HEK293 (cell line): ENCODE measurements around the gene ZFP42.

Experiments
- CTCF ChIA-PET: fragments of 350-600 bp; formaldehyde crosslinking; extraction: SDS; loops from one replicate; lab custom pipeline; 2021; ENCODE audit warnings: antibody characterized with exemption; lab: Yijun Ruan, JAX
- POLR2A ChIA-PET: fragments of 300-600 bp; formaldehyde crosslinking; extraction: SDS; loops from one replicate; lab custom pipeline; 2020; ENCODE audit warnings: antibody characterized with exemption, inconsistent platforms; lab: Yijun Ruan, JAX
- H3K27ac ChIP-seq: fragments of 200-500 bp; sonication (Bioruptor generic); 2 replicates; pipeline ENCODE4 v1.5.1; 2014; ENCODE audit warnings: low read depth, low read length, control low read depth, inconsistent platforms; ENCODE audit errors: extremely low read depth
- H3K36me3 ChIP-seq, 2 experiments: fragments of 200-500 bp in 1 of 2; sonication (Bioruptor generic) in 1 of 2; 1 replicate in 1 of 2; 2 replicates in 1 of 2; pipeline ENCODE4 v1.5.1; 2014 to 2017; ENCODE audit warnings: inconsistent platforms in 2 of 2, low read length in 2 of 2; ENCODE audit not compliant: control insufficient read depth in 2 of 2, insufficient read depth in 1 of 2
- H3K4me1 ChIP-seq: fragments of 200-500 bp; sonication (Bioruptor generic); 2 replicates; pipeline ENCODE4 v1.5.1; 2014; ENCODE audit warnings: mild to moderate bottlenecking, low read length, inconsistent platforms; ENCODE audit not compliant: control insufficient read depth, insufficient read depth
- H3K4me3 ChIP-seq: 2 replicates; pipeline ENCODE4 v1.5.1; 2011; ENCODE audit warnings: low read depth, mild to moderate bottlenecking, control low read depth, low read length, moderate library complexity
- H3K9me3 ChIP-seq: fragments of 200-500 bp; sonication (Bioruptor generic); 2 replicates; pipeline ENCODE4 v1.5.1; 2014; ENCODE audit warnings: low read depth, low read length, inconsistent platforms; ENCODE audit not compliant: control insufficient read depth, insufficient read depth
- HIC1 ChIP-seq: fragments of 450-650 bp; formaldehyde crosslinking; IDR thresholded peaks from 2 replicates; pipeline ENCODE4 v1.5.1; 2016; ENCODE audit warnings: missing biosample characterization, missing genetic modification characterization
- HOXC10 ChIP-seq: sonication (generic); formaldehyde crosslinking; IDR thresholded peaks from 2 replicates; pipeline ENCODE4 v1.8.1; 2023; ENCODE audit warnings: mild to moderate bottlenecking, missing genetic modification reagents
- IKZF3 ChIP-seq: fragments of 450-650 bp; IDR thresholded peaks from 2 replicates; pipeline ENCODE4 v1.5.0; 2018; ENCODE audit warnings: missing biosample characterization, mild to moderate bottlenecking, missing genetic modification characterization, moderate library complexity
- KLF17 ChIP-seq: fragments of 450-650 bp; formaldehyde crosslinking; IDR thresholded peaks from 2 replicates; pipeline ENCODE4 v1.5.1; 2016; ENCODE audit warnings: missing biosample characterization, missing genetic modification characterization
- KLF8 ChIP-seq: fragments of 450-650 bp; formaldehyde crosslinking; IDR thresholded peaks from 2 replicates; pipeline ENCODE4 v1.5.1; 2016; ENCODE audit warnings: missing biosample characterization, missing genetic modification characterization
- PRDM2 ChIP-seq: fragments of 450-650 bp; formaldehyde crosslinking; IDR thresholded peaks from 2 replicates; pipeline ENCODE4 v1.5.1; 2016; ENCODE audit warnings: missing biosample characterization, missing genetic modification characterization, borderline replicate concordance
- ZBTB48 ChIP-seq: fragments of 450-650 bp; formaldehyde crosslinking; IDR thresholded peaks from 2 replicates; pipeline ENCODE4 v1.5.1; 2016; ENCODE audit warnings: missing biosample characterization, missing genetic modification characterization
- ZEB2 ChIP-seq: fragments of 450-650 bp; formaldehyde crosslinking; IDR thresholded peaks from 2 replicates; pipeline ENCODE4 v1.5.1; 2016; ENCODE audit warnings: missing biosample characterization, missing genetic modification characterization
- ZNF175 ChIP-seq: fragments of 450-650 bp; formaldehyde crosslinking; IDR thresholded peaks from 2 replicates; pipeline ENCODE4 v1.5.1; 2016; ENCODE audit warnings: missing biosample characterization, missing genetic modification characterization
- ZNF223 ChIP-seq: fragments of 450-650 bp; formaldehyde crosslinking; IDR thresholded peaks from 2 replicates; pipeline ENCODE4 v1.5.1; 2016; ENCODE audit warnings: missing biosample characterization, missing genetic modification characterization
- ZNF311 ChIP-seq: fragments of 450-650 bp; formaldehyde crosslinking; IDR thresholded peaks from 2 replicates; pipeline ENCODE4 v1.5.1; 2017; ENCODE audit warnings: missing biosample characterization, missing genetic modification characterization, borderline replicate concordance
- ZNF549 ChIP-seq: fragments of 450-650 bp; IDR thresholded peaks from 2 replicates; pipeline ENCODE4 v1.5.1; 2018; ENCODE audit warnings: missing biosample characterization, missing genetic modification characterization, mild to moderate bottlenecking, inconsistent platforms, moderate library complexity
- ZNF664 ChIP-seq: fragments of 450-650 bp; formaldehyde crosslinking; IDR thresholded peaks from 2 replicates; pipeline ENCODE4 v1.5.1; 2016; ENCODE audit warnings: missing biosample characterization, missing genetic modification characterization
- ZNF701 ChIP-seq: fragments of 450-650 bp; formaldehyde crosslinking; IDR thresholded peaks from 2 replicates; pipeline ENCODE4 v1.5.1; 2016; ENCODE audit warnings: missing biosample characterization, missing genetic modification characterization
- ZNF747 ChIP-seq: fragments of 450-650 bp; formaldehyde crosslinking; IDR thresholded peaks from 2 replicates; pipeline ENCODE4 v1.5.1; 2016; ENCODE audit warnings: missing biosample characterization, missing genetic modification characterization
- ZSCAN30 ChIP-seq: fragments of 450-650 bp; IDR thresholded peaks from 2 replicates; pipeline ENCODE4 v1.5.1; 2018; ENCODE audit warnings: missing biosample characterization, mild to moderate bottlenecking, missing genetic modification characterization, moderate library complexity
- TF ChIP-seq, protein P1 (sequence below): fragments of 450-650 bp; formaldehyde crosslinking; IDR thresholded peaks from 2 replicates; pipeline ENCODE4 v1.5.1; 2016; ENCODE audit warnings: missing biosample characterization, missing genetic modification characterization
- TF ChIP-seq, protein P2 (sequence below): fragments of 450-650 bp; formaldehyde crosslinking; IDR thresholded peaks from 2 replicates; pipeline ENCODE4 v1.5.1; 2016; ENCODE audit warnings: missing biosample characterization, missing genetic modification characterization, low read depth

The ZFP42 gene

GRCh38 chr4:188012426-188012945, 16.9 kb downstream of the ZFP42 start:
- CTCF ChIA-PET = no interaction called here
- Histone ChIP-seq H3K4me1 (no peaks in the 10 kb centered on the region), H3K4me3 (no peak overlapping the region), H3K27ac (no peak overlapping the region), H3K36me3 (no peaks in the 10 kb centered on the region), H3K9me3 (no peaks in the 10 kb centered on the region)
- TF ChIP-seq, protein P1, sequence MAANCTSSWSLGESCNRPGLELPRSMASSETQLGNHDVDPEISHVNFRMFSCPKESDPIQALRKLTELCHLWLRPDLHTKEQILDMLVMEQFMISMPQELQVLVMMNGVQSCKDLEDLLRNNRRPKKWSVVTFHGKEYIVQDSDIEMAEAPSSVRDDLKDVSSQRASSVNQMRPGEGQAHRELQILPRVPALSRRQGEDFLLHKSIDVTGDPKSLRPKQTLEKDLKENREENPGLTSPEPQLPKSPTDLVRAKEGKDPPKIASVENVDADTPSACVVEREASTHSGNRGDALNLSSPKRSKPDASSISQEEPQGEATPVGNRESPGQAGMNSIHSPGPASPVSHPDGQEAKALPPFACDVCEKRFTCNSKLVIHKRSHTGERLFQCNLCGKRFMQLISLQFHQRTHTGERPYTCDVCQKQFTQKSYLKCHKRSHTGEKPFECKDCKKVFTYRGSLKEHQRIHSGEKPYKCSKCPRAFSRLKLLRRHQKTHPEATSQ (tag by site-specific recombination) = no peak
- TF ChIP-seq KLF8 (no peak), ZNF549 (tag by site-specific recombination) (no peak), ZNF664 (tag by site-specific recombination) (no peak), PRDM2 (no peak), ZNF223 (no peak), HOXC10 (CRISPR knock-in tag) (no peak), ZSCAN30 (tag by site-specific recombination) (no peak), KLF17 (no peak), HIC1 (tag by site-specific recombination) (no peak), ZNF747 (tag by site-specific recombination) (no peak), IKZF3 (tag by site-specific recombination) (no peak), ZEB2 (no peak), ZNF311 (no peak), ZNF701 (no peak), ZNF175 (tag by site-specific recombination) (no peak), ZBTB48 (no peak)
- TF ChIP-seq, protein P2, sequence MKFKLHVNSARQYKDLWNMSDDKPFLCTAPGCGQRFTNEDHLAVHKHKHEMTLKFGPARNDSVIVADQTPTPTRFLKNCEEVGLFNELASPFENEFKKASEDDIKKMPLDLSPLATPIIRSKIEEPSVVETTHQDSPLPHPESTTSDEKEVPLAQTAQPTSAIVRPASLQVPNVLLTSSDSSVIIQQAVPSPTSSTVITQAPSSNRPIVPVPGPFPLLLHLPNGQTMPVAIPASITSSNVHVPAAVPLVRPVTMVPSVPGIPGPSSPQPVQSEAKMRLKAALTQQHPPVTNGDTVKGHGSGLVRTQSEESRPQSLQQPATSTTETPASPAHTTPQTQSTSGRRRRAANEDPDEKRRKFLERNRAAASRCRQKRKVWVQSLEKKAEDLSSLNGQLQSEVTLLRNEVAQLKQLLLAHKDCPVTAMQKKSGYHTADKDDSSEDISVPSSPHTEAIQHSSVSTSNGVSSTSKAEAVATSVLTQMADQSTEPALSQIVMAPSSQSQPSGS (tag by site-specific recombination) = no peak
- POLR2A ChIA-PET = no interaction called here
